GM10847 (cell line): Measurements from ENCODE around the gene MPHOSPH9.

Source experiments
- POLR2A ChIP-seq: IDR thresholded peaks from 2 replicates; pipeline ENCODE4 v1.6.1; 2011; ENCODE audit not compliant: insufficient read length; ENCODE audit errors: extremely low read depth

MPHOSPH9 gene

DNA sequence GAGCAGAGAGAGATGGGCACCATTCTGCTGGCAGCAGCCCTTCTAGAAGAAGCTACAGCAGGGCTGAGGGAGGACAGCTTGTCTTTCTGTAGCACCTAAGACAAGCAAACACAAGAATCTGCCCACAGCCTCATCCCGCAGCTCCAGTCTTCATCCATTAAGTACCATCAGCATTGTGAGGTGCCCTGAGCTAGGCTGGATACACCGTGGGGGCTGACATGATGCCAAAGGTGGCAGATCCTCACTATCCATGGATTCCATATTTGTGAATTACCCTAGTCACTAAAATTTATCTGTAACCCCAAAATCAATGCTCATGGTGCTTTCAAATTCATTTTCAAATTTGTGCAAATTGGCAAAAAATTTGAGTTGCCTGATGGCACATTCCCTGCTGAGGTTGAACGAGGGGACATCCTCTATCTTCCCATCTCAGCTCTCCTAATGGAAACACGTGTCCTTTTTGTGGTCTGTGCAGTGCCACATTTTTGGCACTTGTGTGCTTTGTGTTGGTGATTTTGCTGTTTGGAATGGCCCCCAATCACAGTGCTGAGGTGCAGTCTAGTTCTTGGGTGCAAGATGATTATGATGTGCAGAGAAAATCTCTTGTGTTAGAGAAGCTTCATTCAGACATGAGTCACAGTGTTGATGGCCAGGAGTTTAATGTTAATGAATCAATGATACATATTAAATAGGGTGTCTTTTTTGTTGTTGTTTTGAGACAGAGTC lies 89.0 kb downstream of the MPHOSPH9 start:
- no peak for TF ChIP-seq POLR2A

DNA sequence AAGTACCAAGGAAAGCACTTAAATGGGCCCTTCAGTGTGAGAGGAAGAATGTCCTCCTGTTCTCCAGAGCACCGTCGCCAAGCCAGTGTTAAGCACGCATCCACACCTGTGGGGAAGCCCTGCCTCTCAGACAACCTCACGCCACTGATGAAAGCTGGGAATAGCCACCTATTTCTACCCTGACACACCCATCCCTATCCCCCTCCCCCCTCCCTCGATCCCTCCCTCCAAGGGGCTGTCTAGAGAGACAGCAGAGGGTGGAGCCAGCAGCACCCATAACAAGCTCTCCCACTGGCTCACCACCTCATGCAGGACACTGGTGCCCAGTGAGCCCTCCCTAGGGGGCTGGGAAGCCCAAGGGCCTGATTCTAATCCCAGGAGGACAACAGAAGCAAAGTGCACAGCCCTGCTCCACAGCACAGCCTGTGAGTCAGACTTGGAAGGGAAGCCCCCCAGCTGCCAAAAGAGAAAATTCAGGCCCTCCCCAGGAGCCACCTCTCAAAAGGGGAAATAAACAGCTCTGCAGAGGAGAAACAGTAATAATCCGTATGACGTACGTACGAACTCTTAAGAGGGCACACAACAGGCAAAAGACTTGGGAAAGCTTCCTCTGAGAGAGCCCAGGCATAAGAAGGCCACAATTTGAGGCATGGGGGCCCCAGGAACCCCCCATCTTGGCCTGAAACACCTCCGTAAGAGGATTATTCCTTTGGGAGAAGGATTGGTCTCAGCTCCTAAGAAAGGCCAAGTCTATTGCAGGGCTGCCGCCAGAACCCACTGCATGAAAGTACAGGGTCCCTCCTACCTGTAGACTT lies 89.8 kb downstream of the MPHOSPH9 start:
- TF ChIP-seq POLR2A: no peak

DNA sequence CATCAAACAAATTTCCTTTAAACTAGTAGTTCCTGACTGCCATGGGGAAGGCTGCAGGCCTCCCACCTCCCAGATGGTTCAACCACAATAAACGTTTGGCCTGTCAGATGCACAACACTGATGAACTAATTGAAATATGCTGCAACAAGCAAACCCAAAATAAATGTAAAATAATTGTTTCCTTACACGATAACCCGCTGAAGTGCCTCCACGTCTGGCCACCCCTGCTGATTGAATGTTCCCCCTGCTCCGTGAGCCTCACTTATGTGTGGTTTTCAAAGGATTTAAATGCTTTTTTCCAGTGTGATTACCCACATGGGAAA lies 90.5 kb downstream of the MPHOSPH9 start:
- TF ChIP-seq POLR2A: no peak

DNA sequence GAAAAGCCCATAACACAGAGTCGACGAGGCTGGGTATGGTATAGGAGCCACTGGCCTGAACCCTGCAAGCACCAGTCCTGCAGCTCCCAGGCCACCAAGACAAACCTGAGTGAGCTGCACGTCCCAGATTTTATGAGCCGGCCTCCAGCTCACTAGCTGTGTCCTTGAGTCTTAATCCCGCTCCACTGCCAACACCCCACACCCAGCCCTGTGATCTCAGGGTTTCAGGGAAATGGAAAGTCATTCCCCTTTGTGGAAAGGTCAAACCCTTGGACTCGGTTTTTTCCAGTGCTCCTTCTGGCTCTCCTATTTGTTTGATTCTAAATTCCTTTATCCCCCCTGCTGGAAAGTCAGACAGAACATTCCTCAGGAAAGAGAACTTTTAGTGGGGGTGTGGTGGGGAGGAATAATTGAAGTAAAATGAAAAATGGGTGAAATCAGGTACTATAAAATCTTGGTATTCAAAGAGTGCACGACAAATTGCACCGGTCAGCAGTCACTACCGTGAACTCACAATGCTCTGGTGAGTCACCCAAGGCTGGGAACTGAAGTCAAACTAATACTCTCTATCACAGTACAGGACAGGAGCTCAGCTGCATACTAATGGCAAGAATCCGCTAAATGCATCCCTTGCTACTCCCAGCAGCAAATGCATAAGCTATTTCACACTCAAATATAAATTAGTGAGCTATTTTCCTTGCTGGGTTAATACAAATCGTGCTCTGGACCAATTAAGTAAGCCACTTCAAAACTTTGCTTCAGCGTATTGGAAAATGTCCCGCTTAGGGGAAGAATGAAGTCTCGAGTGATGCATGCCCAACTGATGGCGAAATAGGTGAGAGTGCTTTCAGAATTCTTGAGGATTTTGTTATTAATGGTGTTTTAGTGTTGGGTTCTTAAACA lies 91.1 kb downstream of the MPHOSPH9 start:
- TF ChIP-seq POLR2A: no peak

DNA sequence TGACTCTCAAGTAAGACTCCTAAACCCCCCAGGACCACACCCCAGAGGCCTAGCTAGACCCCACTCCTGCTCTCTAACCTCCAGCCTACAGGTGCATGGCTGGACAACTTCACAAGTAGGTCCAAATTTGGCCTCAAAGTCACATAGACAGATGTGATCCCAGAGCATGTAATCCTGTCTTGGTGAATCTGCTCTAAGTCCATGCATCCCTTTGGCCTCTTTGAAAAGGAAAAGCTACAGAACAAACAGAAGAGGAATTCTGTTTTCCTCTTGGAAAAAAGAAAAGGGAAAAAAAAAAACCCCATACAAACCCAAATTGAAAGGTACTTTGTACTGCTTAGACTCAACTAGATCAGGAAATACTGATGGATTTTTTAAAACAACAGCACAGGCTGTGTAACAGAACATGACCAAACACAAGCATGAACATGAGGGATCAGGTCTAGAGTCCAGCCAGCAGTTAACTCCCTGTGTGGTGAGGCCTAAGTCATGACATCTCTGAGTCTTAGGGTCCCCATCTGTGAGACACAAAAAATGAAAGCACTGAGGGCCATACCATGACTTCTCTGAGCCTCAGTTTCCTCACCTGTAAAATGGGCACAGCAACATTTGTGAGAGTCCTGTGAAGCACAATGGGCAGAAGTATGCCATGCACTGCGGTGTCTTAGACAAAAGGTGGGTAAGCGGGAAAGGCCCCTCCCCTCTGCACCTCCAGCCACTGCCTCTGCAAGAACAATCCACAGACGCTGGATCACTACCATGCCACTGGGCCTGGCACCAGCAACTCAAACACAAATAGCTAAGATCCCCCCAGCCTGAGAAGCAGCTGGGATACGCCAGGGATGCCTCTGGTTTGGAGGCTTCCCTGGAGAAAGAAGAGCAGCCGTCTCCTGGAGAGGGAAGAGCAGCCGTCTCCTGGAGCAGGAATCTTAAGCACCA lies 92.0 kb downstream of the MPHOSPH9 start:
- no peak for TF ChIP-seq POLR2A

DNA sequence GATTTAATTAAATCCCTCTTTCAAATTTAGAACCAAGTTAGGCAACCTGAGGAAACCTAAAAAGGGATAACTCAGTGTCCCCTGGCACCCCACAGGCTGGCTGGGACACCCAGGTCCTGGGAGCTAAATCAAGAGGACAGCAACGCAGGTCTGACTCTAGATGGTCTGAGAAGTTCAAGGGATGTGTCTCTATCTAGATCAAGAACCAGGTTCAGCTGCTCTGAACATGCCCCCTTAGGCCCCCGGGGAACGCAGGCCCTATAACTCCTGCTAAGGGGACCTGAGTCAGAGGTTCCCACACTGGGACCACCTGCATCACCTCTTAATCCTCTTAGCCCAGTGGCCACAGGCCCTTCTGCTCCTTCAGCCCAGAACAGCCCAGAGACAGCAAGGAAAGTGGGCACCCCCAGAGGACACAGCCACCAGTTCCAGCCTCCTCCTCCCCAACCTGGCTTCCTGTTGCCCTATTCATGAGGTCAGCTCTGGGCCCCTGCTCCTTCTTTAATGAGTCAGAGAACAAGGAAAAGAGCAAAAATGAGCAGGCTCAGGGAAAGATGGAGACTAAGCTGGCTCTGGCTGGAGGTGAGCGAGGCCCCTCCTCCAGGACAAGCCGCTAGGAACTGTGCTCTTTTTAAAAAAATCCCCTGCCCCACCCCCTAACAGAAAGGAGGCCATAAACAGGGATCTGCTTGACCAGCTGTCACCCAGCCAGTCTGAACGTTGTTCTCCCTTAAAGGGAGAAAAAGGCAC lies 92.8 kb downstream of the MPHOSPH9 start:
- no peak for TF ChIP-seq POLR2A

DNA sequence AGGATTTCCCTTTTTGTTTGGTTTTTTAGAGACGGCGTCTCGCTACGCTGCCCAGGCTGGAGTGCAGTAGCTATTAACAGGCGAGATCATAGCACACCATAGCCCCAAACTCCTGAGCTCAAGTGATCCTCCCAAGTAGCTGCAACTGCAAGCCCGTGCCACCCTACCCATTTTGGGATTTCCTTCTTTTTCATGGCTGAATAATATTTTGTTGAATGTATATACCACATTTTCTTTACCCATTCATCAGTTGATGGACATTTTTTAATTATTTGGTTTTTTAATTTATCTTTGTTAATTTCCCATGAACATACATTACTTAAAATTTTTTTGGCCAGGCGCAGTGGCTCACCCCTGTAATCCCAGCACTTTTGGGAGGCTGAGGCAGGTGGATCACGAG lies 97.3 kb downstream of the MPHOSPH9 start:
- TF ChIP-seq POLR2A: no peak

DNA sequence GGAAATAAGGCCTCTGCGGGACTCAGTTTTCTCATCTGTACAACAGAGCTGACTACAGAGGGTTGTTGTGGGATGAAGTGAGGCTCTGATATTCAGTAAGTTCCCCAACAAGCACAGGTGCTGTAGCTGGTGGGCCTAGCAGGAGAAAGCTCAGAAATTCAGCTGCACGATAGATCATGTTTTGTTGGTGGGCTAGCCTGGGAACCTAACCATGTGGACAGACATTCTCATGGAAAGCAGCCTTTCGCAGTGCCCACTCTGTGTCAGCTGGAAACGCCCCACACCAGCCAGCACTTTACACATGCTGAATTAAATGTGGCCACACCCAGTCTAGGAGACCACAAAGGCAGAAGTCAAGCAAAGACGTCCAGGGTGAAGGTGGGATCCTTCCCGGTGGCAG lies 98.1 kb downstream of the MPHOSPH9 start:
- no peak for TF ChIP-seq POLR2A

DNA sequence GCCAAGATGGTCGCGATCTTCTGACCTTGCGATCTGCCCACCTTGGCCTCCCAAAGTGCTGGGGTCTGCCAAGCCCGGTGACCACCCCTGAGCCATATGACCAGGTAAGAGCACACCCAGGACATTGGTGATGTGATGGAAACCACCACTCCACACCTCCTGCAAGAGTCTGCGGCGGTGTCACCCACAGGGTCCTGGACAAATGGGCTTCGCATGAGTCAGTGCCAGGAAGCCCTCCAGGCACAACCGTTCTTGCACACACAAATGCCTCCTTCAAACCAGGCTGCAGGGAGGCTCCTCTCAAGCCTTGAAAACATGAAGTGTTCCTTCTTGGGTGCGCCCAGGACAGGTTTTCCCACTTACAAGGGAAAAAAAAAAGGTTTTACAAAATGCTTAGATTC lies 98.7 kb downstream of the MPHOSPH9 start:
- TF ChIP-seq POLR2A: no peak

DNA sequence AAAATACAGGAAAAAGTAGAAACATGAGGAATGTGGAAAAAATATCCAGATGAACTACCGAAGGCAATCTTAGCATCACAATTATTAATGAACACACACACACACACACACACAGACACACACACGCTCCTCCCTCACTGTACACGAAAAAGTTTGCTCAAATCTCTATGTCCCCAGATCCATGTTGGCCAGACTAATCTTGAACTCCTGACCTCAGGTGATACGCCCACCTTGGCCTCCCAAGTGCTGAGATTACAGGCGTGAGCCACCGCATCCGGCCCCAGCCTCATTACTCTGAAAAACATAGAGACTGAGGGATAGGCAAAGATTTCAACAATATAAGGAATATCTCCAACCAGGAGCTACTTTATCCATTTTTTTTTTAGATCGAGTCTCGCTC lies 99.2 kb downstream of the MPHOSPH9 start:
- TF ChIP-seq POLR2A: no peak

DNA sequence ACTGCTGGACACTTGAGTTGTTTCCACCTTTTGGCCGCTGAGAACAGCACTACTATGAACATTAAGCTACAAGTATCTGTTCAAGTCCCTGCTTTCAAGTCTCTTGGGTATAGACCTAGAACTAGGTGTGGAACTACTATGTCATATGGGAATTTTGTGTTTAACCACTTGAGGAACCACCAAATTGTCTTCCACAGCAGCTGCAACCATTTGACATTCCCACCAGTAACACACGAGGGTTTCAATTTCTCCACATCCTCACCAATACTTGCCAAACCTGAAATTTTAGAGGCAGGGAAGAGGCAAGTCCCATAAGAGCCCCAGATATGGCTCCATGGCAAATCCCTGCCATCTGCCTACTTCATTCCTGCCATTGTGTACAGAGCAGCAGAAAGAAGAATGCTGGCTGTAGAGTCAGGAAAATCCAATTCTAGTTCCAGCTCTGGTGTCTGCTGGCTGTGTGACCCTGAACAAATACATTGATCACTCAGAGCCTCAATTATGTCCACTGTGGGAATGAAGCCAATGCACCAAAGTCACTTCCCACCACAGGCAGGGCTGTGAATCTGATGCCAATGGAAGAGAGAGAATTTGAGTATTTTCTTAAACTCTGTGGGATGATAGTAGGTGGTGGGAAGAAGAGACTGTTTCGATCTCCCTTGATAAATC lies 99.9 kb downstream of the MPHOSPH9 start:
- TF ChIP-seq POLR2A: no peak

DNA sequence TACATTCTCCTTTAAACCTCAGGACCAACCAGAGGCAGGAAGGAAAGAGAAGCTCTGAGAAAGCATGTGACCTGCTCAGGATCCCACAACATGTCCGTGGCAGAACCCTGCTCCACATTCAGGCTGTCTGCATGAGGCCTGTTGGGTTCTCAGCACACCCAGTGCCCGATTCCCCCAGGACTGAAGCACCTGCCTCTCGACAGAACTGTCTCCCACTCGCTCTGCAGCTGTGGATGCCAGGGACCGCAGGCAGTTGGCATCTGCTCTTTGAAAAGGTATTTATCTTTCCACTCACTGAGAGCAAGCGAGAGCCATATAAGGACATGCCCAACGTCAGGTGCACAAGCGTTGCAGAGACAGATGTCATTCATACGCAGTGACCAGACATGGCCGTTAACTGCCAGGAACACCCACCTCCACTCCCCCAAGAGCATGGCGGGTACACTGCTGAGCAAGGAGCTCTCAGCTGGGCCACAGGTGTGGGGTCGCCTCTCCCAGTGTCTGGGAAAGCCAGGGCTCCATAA lies 101.0 kb downstream of the MPHOSPH9 start:
- TF ChIP-seq POLR2A: no peak

DNA sequence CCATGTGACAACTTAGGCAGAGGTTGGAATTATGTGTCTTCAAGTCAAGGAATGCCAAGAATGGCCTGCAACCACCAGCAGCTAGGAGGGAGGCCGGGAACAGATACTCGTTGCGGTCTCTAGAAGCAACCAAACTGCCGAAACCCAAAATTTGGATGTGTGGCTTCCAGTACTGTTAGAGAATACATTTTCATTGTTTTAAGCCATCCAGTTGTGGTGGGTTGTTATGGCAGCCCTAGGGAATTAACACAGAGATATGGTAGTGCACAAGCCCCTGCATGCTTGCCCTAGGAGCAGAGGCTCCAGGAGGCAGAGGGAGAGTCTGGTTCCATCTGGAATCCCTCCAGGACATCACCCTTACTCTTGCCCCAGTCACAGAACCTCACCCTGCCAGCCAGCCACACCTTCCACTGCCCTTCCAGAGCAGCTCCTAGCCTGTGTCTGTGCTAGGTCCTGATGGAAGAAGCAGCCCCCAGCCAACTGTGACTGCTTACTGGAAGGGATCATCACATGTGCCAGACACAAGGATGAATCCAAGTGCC lies 101.6 kb downstream of the MPHOSPH9 start:
- TF ChIP-seq POLR2A: no peak
